BE2C (cell line): ENCODE results near the gene SLC1A5.
"Not testable (repeated sequence)": the region's sequence is repeated elsewhere in the genome, so short reads cannot be mapped to it uniquely, and the experiment has no call there.

ENCODE experiments used
- DNase-seq: peaks from one replicate; pipeline ENCODE4 v3.0.0-alpha.2; 2020
- H3K27me3 ChIP-seq: fragments of 250-450 bp; sonication (Bioruptor Pico); 2 replicates; pipeline ENCODE4 v1.5.1; 2020; ENCODE audit warnings: mild to moderate bottlenecking
- H3K36me3 ChIP-seq: fragments of 250-450 bp; sonication (Bioruptor Pico); 2 replicates; pipeline ENCODE4 v1.5.1; 2020; ENCODE audit warnings: mild to moderate bottlenecking
- H3K4me1 ChIP-seq: fragments of 250-450 bp; sonication (Bioruptor Pico); 2 replicates; pipeline ENCODE4 v1.5.1; 2020
- H3K4me3 ChIP-seq: 2 replicates; pipeline ENCODE4 v1.5.1; 2011; ENCODE audit warnings: low read depth, low read length
- H3K9me3 ChIP-seq: fragments of 250-450 bp; sonication (Bioruptor Pico); 2 replicates; pipeline ENCODE4 v1.5.1; 2020
- CTCF ChIP-seq: IDR thresholded peaks from 2 replicates; pipeline ENCODE4 v1.5.1; 2012; ENCODE audit warnings: mild to moderate bottlenecking, low read depth, low read length

The SLC1A5 gene

GRCh38 chr19:46815833-46816627, 27.6 kb upstream of the SLC1A5 start:
- TF ChIP-seq CTCF = no peak
- H3K9me3 ChIP-seq = no peaks in the 10 kb centered on the region; the same call in 1 of the 2 replicates
- H3K36me3 ChIP-seq = no peaks in the 10 kb centered on the region
- 0 out of 2 replicates have a peak, but pooled peaks cover 3% of the 10 kb centered on the region for H3K4me1 ChIP-seq
- no peak for DNase-seq
- no peaks in the 10 kb centered on the region for H3K27me3 ChIP-seq
- no peak overlapping the region for H3K4me3 ChIP-seq

GRCh38 chr19:46813839-46814358, 25.5 kb upstream of the SLC1A5 start:
- no peak for TF ChIP-seq CTCF
- DNase-seq = no peak
- Histone ChIP-seq H3K9me3 (no peaks in the 10 kb centered on the region; the same call in 1 of the 2 replicates), H3K4me3 (no peak overlapping the region), H3K27me3 (no peaks in the 10 kb centered on the region), H3K4me1 (0 out of 2 replicates have a peak, but pooled peaks cover 3% of the 10 kb centered on the region), H3K36me3 (no peaks in the 10 kb centered on the region)

GRCh38 chr19:46812977-46813838, 24.8 kb upstream of the SLC1A5 start:
- peak; percentile 18 for DNase-seq

GRCh38 chr19:46809534-46810272, 21.3 kb upstream of the SLC1A5 start:
- Histone ChIP-seq H3K9me3 (no peaks in the 10 kb centered on the region), H3K36me3 (no peaks in the 10 kb centered on the region), H3K4me3 (no peak overlapping the region), H3K4me1 (0 out of 2 replicates have a peak, but pooled peaks cover 3% of the 10 kb centered on the region), H3K27me3 (no peaks in the 10 kb centered on the region)
- DNase-seq = no peak
- TF ChIP-seq CTCF = no peak

More at GRCh38 chr19:46812977-46813838, 24.8 kb upstream of the SLC1A5 start:
- no peak for TF ChIP-seq CTCF
- no peaks in the 10 kb centered on the region; the same call in 1 of the 2 replicates for H3K9me3 ChIP-seq
- no peaks in the 10 kb centered on the region for H3K36me3 ChIP-seq
- no peaks in the 10 kb centered on the region for H3K27me3 ChIP-seq
- H3K4me1 ChIP-seq = 0 out of 2 replicates have a peak, but pooled peaks cover 3% of the 10 kb centered on the region
- H3K4me3 ChIP-seq = no peak overlapping the region

- Histone ChIP-seq H3K36me3 (no peaks in the 10 kb centered on the region), H3K4me1 (no peaks in the 10 kb centered on the region), H3K27me3 (no peaks in the 10 kb centered on the region), H3K9me3 (no peaks in the 10 kb centered on the region), H3K4me3 (no peak overlapping the region)
- no peak for DNase-seq
- TF ChIP-seq CTCF = no peak
These were observed 18.3 kb upstream of the SLC1A5 start for GRCh38 chr19:46806656-46807055.

GRCh38 chr19:46804432-46804831, 16.0 kb upstream of the SLC1A5 start:
- not testable (repeated sequence) for DNase-seq, H3K9me3 ChIP-seq, H3K4me3 ChIP-seq, H3K4me1 ChIP-seq, H3K36me3 ChIP-seq, H3K27me3 ChIP-seq
